ENCODE measurements around the gene SYNE3.

DNA sequence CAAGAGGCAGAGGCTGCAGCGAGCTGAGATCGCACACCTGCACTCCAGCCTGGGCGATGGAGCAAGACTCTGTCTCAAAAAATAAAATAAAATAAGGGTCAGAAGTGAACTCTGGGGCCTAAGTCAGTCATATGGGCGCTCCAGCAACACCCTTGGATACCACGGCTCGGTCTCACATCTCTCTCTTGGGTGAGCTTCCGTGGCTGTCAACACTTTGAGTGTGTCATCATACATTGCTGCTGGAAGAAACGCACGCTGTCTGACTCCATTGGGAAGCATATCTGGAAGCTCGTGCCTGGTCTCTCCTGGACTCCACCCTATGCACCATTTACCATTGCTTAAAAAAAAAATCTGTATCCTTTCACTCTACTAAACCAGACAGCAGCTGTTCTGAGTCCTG, 38.6 kb upstream of the SYNE3 start:
- TF ChIP-seq, protein P1, sequence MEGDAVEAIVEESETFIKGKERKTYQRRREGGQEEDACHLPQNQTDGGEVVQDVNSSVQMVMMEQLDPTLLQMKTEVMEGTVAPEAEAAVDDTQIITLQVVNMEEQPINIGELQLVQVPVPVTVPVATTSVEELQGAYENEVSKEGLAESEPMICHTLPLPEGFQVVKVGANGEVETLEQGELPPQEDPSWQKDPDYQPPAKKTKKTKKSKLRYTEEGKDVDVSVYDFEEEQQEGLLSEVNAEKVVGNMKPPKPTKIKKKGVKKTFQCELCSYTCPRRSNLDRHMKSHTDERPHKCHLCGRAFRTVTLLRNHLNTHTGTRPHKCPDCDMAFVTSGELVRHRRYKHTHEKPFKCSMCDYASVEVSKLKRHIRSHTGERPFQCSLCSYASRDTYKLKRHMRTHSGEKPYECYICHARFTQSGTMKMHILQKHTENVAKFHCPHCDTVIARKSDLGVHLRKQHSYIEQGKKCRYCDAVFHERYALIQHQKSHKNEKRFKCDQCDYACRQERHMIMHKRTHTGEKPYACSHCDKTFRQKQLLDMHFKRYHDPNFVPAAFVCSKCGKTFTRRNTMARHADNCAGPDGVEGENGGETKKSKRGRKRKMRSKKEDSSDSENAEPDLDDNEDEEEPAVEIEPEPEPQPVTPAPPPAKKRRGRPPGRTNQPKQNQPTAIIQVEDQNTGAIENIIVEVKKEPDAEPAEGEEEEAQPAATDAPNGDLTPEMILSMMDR (IDR thresholded peaks at IDR 0.05), result no peak
- no peak for TF ChIP-seq EZH2 (IDR thresholded peaks at IDR 0.05; ENCODE audit: borderline replicate concordance, insufficient read depth, low read depth, low read length, poor library complexity, severe bottlenecking)

All from B cell (primary cell).